Pancreas (tissue), 10 donors: ENCODE data around the gene RPL28. TPM values are rescaled to one million over a fixed set of nuclear protein-coding genes. Genes with fewer than 3 reads are reported as not detected.

Source experiments
- ATAC-seq, 4 donors: fragments of 200-7000 bp; cut with Tn5 transposase; one replicate each; pipeline versions ENCODE4 v1.8.0 to v1.9.1; 2020; ENCODE audit warnings: mild to moderate bottlenecking in 4 of 4, moderate library complexity in 4 of 4
- DNase-seq, 6 donors: peaks; one replicate each; pipeline ENCODE4 v3.0.0-alpha.2; 2020
- FAIRE-seq: peaks from 2 replicates; lab custom pipeline; 2012; peaks lifted over from hg19 to GRCh38; lab: Jason Lieb, UNC
- H3K27ac ChIP-seq, 4 donors: fragments of 200-600 bp; sonication (generic); 1 replicate in 3 of 4; 2 replicates in 1 of 4; pipeline versions ENCODE4 v1.5.0 to v1.8.0; 2020
- H3K27me3 ChIP-seq, 4 donors: fragments of 200-600 bp; one replicate each; pipeline ENCODE4 v1.8.0; 2021
- H3K36me3 ChIP-seq, 3 donors: fragments of 200-600 bp; sonication (generic) in 1 of 3; one replicate each; pipeline versions ENCODE4 v1.5.0 to v1.8.0; 2020 to 2021
- H3K4me1 ChIP-seq, 3 donors: fragments of 200-600 bp; one replicate each; pipeline ENCODE4 v1.8.0; 2021
- H3K4me3 ChIP-seq, 4 donors: fragments of 200-600 bp; sonication (generic) in 2 of 4; one replicate each; pipeline versions ENCODE4 v1.5.0 to v1.8.0; 2020 to 2021
- H3K9me3 ChIP-seq, 4 donors: fragments of 200-600 bp; one replicate each; pipeline ENCODE4 v1.8.0; 2021
- WGBS, 2 donors: extraction: QIAGEN DNeasy Blood & Tissue Kit; methylation state at CpG; one replicate each; pipeline ENCODE4 v1.1.7; 2013; 5-methylcytosine and 5-hydroxymethylcytosine counted together
- intact Hi-C, 3 donors: fragments of 100-400 bp; cut with DNase I; formaldehyde crosslinking; loops; one replicate each; pipeline versions ENCODE4 v1.11.1 to v1.14.2; 2022
- polyA plus RNA-seq, 2 donors: library from polyadenylated mRNA; stranded (reverse); fragments of 200-250 nt; gene quantifications; one replicate each; pipeline ENCODE4 v1.2.3, GENCODE V29; 2013
- total RNA-seq, 6 donors: library from RNA; stranded (reverse); fragmentation: NEBNext Ultra II Directional in 4 of 6; extraction: Animal tissue kit (Norgen Biotek cat#: 25700) in 4 of 6; gene quantifications; one replicate each; pipeline versions ENCODE4 v1.2.1 to v1.2.4, GENCODE V29; 2021 to 2023
- TF ChIP-seq, protein P1 (sequence below), 4 donors: fragments of 200-600 bp; sonication (generic) in 3 of 4; IDR thresholded peaks; one replicate each; pipeline versions ENCODE4 v1.5.0 to v1.8.0; 2021; ENCODE audit warnings: antibody characterized with exemption in 4 of 4
- donor health status: healthy with polysubstance abuse.
- donor health status: DM: no; HTN: no; CAD: no; lungs with moderate emphysema.
- donor health status: DM: no; HTN: no; CAD: no.
- donor health status: control.
- donor health status: control.
- donor health status: Bipolar disorder and iron deficiency.
- donor health status: DM: yes; HTN: yes; CAD: no.
- donor health status: DM: no; HTN: no; CAD: no.
- donor health status: DM: no; HTN: no; CAD: no.
- donor health status: DM: yes; HTN: yes; CAD: no.

RPL28 gene
- total RNA-seq (1,000 to 10,000 TPM in 1 of 6 donors, 100 to 1,000 TPM in 5; 420 to 1,198 (median 819) TPM), polyA plus RNA-seq (1,000 to 10,000 TPM in 1 of 2 donors, 100 to 1,000 TPM in 1; 738 to 1,109 TPM)

DNA sequence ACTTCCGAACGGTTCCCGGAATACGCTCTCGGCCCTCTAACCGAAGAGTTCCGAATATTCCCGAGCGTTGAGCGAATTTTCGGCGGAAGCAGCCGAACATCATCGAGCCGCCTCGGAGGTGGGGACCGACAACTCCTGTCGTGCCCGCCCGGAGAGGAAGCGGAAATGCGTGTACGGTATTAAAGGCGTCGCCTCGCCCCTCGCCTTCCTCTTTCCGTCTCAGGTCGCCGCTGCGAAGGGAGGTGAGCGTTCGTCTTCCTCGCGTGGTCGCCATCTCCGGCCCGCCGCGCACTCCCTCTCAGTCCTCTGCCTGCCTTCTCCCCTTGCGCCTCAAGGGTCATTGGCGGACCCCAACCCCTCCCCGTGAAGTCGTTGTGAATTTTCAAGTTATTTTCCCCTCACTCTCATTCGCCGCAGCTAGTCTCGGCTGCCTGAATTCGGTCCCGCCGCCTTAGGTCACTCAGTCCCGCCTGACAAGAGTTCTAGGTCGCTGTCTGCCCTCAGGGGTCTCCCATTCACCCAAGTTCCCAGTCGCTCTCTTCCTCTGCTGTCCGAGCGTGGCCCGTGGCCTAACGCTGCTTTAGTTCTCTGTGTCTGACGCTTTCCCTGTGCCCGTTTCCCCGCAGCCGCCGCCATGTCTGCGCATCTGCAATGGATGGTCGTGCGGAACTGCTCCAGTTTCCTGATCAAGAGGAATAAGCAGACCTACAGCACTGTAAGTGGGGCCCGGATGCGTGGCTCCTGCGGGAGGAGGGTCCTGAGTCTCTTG lies at the start of gene RPL28:
RPL28 (plus strand) TSS at position 209 of the 769 bp plus-strand sequence; CDS start at position 635, 426 bp downstream.
- TF ChIP-seq, protein P1, sequence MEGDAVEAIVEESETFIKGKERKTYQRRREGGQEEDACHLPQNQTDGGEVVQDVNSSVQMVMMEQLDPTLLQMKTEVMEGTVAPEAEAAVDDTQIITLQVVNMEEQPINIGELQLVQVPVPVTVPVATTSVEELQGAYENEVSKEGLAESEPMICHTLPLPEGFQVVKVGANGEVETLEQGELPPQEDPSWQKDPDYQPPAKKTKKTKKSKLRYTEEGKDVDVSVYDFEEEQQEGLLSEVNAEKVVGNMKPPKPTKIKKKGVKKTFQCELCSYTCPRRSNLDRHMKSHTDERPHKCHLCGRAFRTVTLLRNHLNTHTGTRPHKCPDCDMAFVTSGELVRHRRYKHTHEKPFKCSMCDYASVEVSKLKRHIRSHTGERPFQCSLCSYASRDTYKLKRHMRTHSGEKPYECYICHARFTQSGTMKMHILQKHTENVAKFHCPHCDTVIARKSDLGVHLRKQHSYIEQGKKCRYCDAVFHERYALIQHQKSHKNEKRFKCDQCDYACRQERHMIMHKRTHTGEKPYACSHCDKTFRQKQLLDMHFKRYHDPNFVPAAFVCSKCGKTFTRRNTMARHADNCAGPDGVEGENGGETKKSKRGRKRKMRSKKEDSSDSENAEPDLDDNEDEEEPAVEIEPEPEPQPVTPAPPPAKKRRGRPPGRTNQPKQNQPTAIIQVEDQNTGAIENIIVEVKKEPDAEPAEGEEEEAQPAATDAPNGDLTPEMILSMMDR (IDR thresholded peaks at IDR 0.05), result no peak
- FAIRE-seq (no peak), ATAC-seq (peak; percentile 85 to 92 (median 86)), DNase-seq (peak; percentile 95 to 99 (median 97))
- Histone ChIP-seq H3K9me3 (no peaks in the 10 kb centered on the region), H3K27ac (peak within 1 kb of the TSS; percentile 74 to 97 (median 90)), H3K4me1 (peaks cover 10 to 28% (median 17%) of the 10 kb centered on the region in 3 donors), H3K4me3 (peak within 1 kb of the TSS; percentile 76 to 92 (median 80)), H3K36me3 (peaks cover 0 to 23% (median 11%) of the 10 kb centered on the region in 3 donors), H3K27me3 (no peaks in the 10 kb centered on the region)
- WGBS, 2 donors, result 0% methylated on average over 62 to 68 of the region's 68 CpGs
- intact Hi-C loops, result loop anchor here in 1 of 3 donors (10.0 kb wide), 1 partner anchor 91 kb away; no protein-coding TSS in a partner anchor

DNA sequence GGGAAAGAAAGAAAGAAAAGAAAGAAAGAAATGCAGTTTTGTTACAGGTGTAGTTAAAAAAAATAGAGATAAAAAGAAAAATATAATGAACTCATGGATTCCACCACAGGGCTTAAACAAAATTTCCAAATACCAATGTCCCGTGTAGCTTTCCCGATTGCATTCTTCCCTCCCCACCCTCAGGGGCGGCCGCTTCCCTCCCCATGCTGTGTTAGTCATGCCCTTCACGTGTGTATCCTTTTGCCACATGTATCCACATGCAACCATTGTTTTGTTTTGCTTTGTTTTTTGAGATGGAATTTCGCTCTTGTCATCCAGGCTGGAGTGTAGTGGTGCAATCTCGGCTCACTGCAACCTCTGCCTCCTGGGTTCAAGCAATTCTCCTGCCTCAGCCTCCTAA lies 49.6 kb upstream of the RPL28 start:
- Histone ChIP-seq H3K4me1 (no peaks in the 10 kb centered on the region), H3K27ac (no peak overlapping the region), H3K36me3 (no peaks in the 10 kb centered on the region), H3K27me3 (peaks cover 0 to 5% (median 0%) of the 10 kb centered on the region in 4 donors), H3K4me3 (no peak overlapping the region), H3K9me3 (no peaks in the 10 kb centered on the region)
- FAIRE-seq (no peak), DNase-seq (no peak), ATAC-seq (no peak)
- TF ChIP-seq, protein P1 (IDR thresholded peaks at IDR 0.05), result no peak
- intact Hi-C loops, result no loop called here
- 70 to 83% methylated on average over 7 of the region's 7 CpGs for WGBS, 2 donors

DNA sequence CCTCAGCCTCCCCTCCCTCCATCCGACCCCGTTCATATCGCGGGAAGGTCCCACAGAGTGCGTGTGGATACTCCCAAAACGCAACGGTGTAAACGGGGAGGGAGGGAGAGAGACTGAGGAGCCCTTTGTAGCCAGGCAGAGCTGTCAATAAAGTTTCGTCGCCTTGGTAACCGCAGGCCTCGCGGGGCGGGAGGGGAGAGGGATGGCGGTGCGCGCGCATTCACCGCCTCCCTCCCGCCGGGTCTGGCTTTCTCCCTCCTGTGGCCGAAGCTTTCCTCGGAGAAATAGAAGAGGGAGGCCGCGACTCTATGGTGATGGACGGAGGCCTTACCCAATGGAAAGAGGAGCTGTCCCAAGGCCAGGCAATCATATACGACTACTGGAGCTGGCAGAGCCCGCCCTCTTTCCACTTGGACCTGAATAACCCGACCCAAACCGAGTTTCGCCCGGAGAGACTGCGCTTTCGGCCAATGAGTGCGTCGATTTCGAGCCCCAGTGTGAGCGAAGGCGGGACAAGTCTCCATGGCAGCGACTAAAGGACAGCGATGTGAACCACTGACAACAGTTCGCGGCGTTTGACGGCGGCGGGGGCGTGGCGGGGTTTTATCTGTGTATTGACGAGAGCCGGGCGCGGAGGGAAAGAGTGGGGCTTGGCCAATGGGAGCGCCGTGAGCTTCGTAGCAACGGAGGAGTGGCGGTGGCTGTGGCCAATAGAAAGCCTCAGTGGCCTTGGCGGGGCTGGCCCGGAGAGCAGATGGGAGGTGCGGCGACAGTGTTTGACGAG lies 46.4 kb upstream of the RPL28 start, which contains the start of gene KMT5C:
KMT5C (plus strand) TSS at position 772 of the 784 bp plus-strand sequence. CDS start 2,061 bp downstream, outside the sequence.
- intact Hi-C loops, result no loop called here
- Histone ChIP-seq H3K4me1 (no peaks in the 10 kb centered on the region), H3K27me3 (no peaks in the 10 kb centered on the region), H3K4me3 (peak within 1 kb of the TSS; percentile 35 to 62 (median 55)), H3K36me3 (peaks cover 0 to 4% (median 0%) of the 10 kb centered on the region in 3 donors), H3K9me3 (no peaks in the 10 kb centered on the region), H3K27ac (peak within 1 kb of the TSS; percentile 96 to 98 (median 97))
- TF ChIP-seq, protein P1 (IDR thresholded peaks at IDR 0.05), result peak; percentile 6 to 29 (median 20)
- peak; percentile 100 for DNase-seq
- peak; percentile 79 to 91 (median 86) for ATAC-seq
- FAIRE-seq, result peak; percentile 99
- WGBS, 2 donors, result 0% methylated on average over 62 to 63 of the region's 63 CpGs

DNA sequence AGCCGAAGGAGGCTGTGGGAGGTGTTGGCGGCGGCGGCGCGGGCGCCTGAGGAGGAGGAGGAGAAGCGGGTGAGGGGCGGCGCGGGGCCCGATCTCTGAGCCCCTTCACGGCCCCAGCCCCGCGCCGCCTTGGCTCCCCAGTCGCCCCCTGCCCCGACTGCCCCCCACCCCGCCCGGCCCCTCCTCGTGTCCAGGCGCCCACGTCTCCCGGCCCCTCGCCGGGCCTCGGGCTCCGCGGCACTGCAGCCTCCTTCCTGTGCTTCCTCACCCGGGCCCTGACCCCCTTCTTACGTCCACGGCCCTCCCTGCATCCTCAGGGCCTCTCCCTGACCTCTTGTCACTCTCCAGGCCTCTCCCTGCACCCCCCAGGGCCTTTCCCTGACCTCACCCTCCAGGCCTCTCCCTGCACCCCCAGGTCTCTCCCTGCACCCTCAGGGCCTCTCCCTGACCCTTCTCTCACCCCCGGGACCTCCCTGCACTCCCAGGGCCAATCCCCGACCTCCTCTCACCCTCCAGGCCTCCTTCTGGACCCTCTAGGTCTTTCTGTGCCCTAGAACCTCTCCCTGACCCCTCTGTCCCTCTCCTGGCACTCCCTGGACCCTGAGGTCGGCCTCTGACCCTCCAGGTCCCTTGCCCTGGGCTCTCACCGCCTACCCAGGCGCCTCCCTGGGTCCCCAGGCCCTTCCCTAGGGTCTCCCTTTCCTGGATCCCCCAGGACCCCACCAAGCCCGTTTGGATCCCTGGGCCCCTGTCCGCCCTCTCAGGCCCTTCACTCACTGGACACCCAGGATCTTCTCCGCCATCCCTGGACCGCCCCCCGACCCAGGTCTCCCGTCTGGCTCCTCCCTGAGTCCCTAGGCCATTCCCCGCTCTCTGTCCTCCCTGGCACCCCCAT lies 45.6 kb upstream of the RPL28 start:
- FAIRE-seq (no peak), DNase-seq (peak in 5 of 6 donors; percentile 43 to 79 (median 46)), ATAC-seq (no peak)
- Histone ChIP-seq H3K4me3 (peak overlapping the region; percentile 35 to 62 (median 55)), H3K27ac (peak overlapping the region; percentile 62 to 98 (median 89)), H3K9me3 (no peaks in the 10 kb centered on the region), H3K36me3 (peaks cover 0 to 4% (median 0%) of the 10 kb centered on the region in 3 donors), H3K27me3 (no peaks in the 10 kb centered on the region), H3K4me1 (no peaks in the 10 kb centered on the region)
- WGBS, 2 donors, result 2 to 4% methylated on average over 19 to 31 of the region's 44 CpGs
- intact Hi-C loops, result no loop called here
- TF ChIP-seq, protein P1 (IDR thresholded peaks at IDR 0.05), result no peak
